Stimulated activated CD8-positive, alpha-beta memory T cell treated with anti-CD3 and anti-CD28 coated beads, Interleukin-7, amount 100 ng/mL, for 1 hour (primary cell): ENCODE data around the gene KNTC1.
"Not testable (repeated sequence)": the region's sequence is repeated elsewhere in the genome, so short reads cannot be mapped to it uniquely, and the experiment has no call there.

Experiments
- DNase-seq, 2 donors: peaks; one replicate each; pipeline ENCODE4 v3.0.0-alpha.2; 2020; ENCODE audit warnings: low read depth in 2 of 2

The KNTC1 gene

GRCh38 chr12:122526683-122527477, at the start of gene KNTC1, which contains the start of gene RSRC2:
Gene KNTC1 (plus strand): TSS chr12:122527249. CDS start chr12:122530064, 2,815 bp downstream.
Gene RSRC2 (minus strand): TSS chr12:122526936. CDS start chr12:122526853, 83 bp downstream.
- DNase-seq, result peak; percentile 92 to 96

GRCh38 chr12:122480753-122481152, 46.3 kb upstream of the KNTC1 start:
- no peak for DNase-seq

GRCh38 chr12:122481861-122482260, 45.2 kb upstream of the KNTC1 start:
- DNase-seq, result no peak

GRCh38 chr12:122483969-122484368, 43.1 kb upstream of the KNTC1 start:
- no peak for DNase-seq

- not testable (repeated sequence) for DNase-seq
These were observed 42.7 kb upstream of the KNTC1 start for GRCh38 chr12:122484385-122484784.

GRCh38 chr12:122486360-122486759, 40.7 kb upstream of the KNTC1 start:
- DNase-seq, result not testable (repeated sequence)

GRCh38 chr12:122486805-122487426, 40.1 kb upstream of the KNTC1 start:
- no peak for DNase-seq

GRCh38 chr12:122487807-122488206, 39.2 kb upstream of the KNTC1 start:
- not testable (repeated sequence) for DNase-seq

GRCh38 chr12:122489038-122489437, 38.0 kb upstream of the KNTC1 start:
- DNase-seq, result no peak

- no peak for DNase-seq
These were observed 35.1 kb upstream of the KNTC1 start for GRCh38 chr12:122491991-122492390.

GRCh38 chr12:122493222-122493621, 33.8 kb upstream of the KNTC1 start:
- DNase-seq, result not testable (repeated sequence)

- no peak for DNase-seq
These were observed 31.8 kb upstream of the KNTC1 start for GRCh38 chr12:122495258-122495657.

- peak in 1 of 2 donors; percentile 8 for DNase-seq
These were observed 26.9 kb upstream of the KNTC1 start for GRCh38 chr12:122499991-122500684.

GRCh38 chr12:122500685-122501488, 26.2 kb upstream of the KNTC1 start, which contains the start of gene ZCCHC8:
Gene ZCCHC8 (minus strand): TSS chr12:122500932. CDS start chr12:122500840, 92 bp downstream.
- DNase-seq, result peak; percentile 91 to 94

- no peak for DNase-seq
These were observed 25.5 kb upstream of the KNTC1 start for GRCh38 chr12:122501489-122501989.

GRCh38 chr12:122503147-122503751, 23.8 kb upstream of the KNTC1 start:
- no peak for DNase-seq

GRCh38 chr12:122503783-122504590, 23.1 kb upstream of the KNTC1 start:
- DNase-seq, result no peak

- no peak for DNase-seq
These were observed 21.5 kb upstream of the KNTC1 start for GRCh38 chr12:122505419-122506051.

GRCh38 chr12:122506393-122506938, 20.6 kb upstream of the KNTC1 start:
- DNase-seq, result no peak
